Retina (tissue), 1 donor: ENCODE data around the gene NAA80.
"Not testable (repeated sequence)": the region's sequence is repeated elsewhere in the genome, so short reads cannot be mapped to it uniquely, and the experiment has no call there.

Experiments
- DNase-seq: peaks from one replicate; pipeline ENCODE4 v3.0.0-alpha.2; 2016

The NAA80 gene

GRCh38 chr3:50312041-50312440 lies 12.8 kb upstream of the NAA80 start:
- DNase-seq, result not testable (repeated sequence)

- no peak for DNase-seq
Measured at GRCh38 chr3:50304601-50305000, 5.4 kb upstream of the NAA80 start.

GRCh38 chr3:50303013-50303815 lies 4.0 kb upstream of the NAA80 start, which contains the start of gene HYAL1:
Gene HYAL1 (minus strand): TSS chr3:50303574. CDS start chr3:50302956, 618 bp downstream.
- DNase-seq, result no peak

GRCh38 chr3:50302095-50303012 lies 3.1 kb upstream of the NAA80 start:
- DNase-seq, result no peak

GRCh38 chr3:50300681-50301254 lies 1.6 kb upstream of the NAA80 start:
- no peak for DNase-seq

GRCh38 chr3:50299929-50300680 lies 900 bp upstream of the NAA80 start:
- peak; percentile 47 for DNase-seq

- DNase-seq, result no peak
Measured at GRCh38 chr3:50299638-50299928, 378 bp upstream of the NAA80 start.

- no peak for DNase-seq
Measured at GRCh38 chr3:50297896-50298725, 1.1 kb downstream of the NAA80 start.

GRCh38 chr3:50297384-50297775 lies 1.8 kb downstream of the NAA80 start:
- DNase-seq, result no peak

- no peak for DNase-seq
Measured at GRCh38 chr3:50296721-50297383, 2.4 kb downstream of the NAA80 start.

GRCh38 chr3:50295553-50296431 lies 3.4 kb downstream of the NAA80 start:
- no peak for DNase-seq

- DNase-seq, result no peak
Measured at GRCh38 chr3:50294492-50295403, 4.5 kb downstream of the NAA80 start.

GRCh38 chr3:50294089-50294488 lies 5.1 kb downstream of the NAA80 start:
- no peak for DNase-seq

GRCh38 chr3:50293079-50293801 lies 6.0 kb downstream of the NAA80 start:
- no peak for DNase-seq

GRCh38 chr3:50292159-50293078 lies 6.8 kb downstream of the NAA80 start, which contains the start of gene IFRD2:
Gene IFRD2 (minus strand): TSS chr3:50292429. CDS start chr3:50292274, 155 bp downstream.
- DNase-seq, result peak; percentile 96

GRCh38 chr3:50290161-50290641 lies 9.0 kb downstream of the NAA80 start:
- DNase-seq, result no peak

GRCh38 chr3:50289130-50289529 lies 10.1 kb downstream of the NAA80 start:
- DNase-seq, result no peak
